ENCODE results near the gene RBM33.
A peak's percentile ranks its signal among the peaks of the same experiment; 100 is the strongest.

The RBM33 gene

GRCh38 chr7:155753446-155753965 is 109.0 kb downstream of the RBM33 start:
- DNase-seq: peak; percentile 71

DNA sequence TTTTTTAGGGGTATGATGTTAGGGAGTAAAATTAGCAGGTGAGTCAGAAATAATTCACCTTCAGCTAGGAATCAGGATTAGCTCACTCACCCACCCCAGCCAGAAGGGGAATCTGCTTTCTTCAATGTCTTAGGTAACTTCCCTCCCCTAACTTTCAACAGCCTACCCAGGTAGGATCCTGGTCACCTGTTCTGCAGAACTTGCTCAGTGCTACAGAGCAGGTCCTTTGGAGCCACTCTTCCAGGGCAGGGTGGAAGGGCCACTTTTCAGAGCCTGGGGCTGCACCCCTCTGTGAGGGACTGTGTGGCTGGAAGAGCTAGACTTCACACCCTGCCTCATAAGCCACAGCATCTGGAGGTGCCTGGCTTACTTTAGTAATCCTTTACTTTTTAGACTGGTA is 109.7 kb downstream of the RBM33 start:
- peak; percentile 9 for DNase-seq

GRCh38 chr7:155755026-155755425 is 110.6 kb downstream of the RBM33 start:
- no peak for DNase-seq

GRCh38 chr7:155756322-155756721 is 111.9 kb downstream of the RBM33 start:
- no peak for DNase-seq

GRCh38 chr7:155758348-155758747 is 113.9 kb downstream of the RBM33 start:
- DNase-seq: no peak

- no peak for DNase-seq
Measured at GRCh38 chr7:155759740-155760430, 115.4 kb downstream of the RBM33 start.

GRCh38 chr7:155761162-155761561 is 116.7 kb downstream of the RBM33 start:
- no peak for DNase-seq

DNA sequence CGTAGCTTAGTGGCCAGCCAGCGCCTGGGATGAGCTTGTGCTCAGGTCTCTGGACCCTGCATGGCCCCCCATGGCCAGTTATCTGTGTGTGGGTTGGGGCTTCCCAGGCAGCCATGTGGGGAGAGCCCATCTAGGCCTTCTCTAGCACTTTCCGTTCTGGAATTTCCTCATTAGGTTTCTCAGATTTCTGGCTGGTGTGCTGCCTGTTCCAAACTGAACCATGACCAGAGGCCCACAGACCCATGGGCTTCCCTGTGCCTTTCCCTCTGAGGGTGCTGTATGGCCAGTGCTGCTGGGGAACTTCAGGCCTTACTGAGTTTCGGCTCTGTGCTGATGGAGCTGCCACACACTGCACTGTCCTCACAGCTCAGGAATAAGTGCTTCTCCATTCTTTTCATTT is 117.6 kb downstream of the RBM33 start:
- no peak for DNase-seq

DNA sequence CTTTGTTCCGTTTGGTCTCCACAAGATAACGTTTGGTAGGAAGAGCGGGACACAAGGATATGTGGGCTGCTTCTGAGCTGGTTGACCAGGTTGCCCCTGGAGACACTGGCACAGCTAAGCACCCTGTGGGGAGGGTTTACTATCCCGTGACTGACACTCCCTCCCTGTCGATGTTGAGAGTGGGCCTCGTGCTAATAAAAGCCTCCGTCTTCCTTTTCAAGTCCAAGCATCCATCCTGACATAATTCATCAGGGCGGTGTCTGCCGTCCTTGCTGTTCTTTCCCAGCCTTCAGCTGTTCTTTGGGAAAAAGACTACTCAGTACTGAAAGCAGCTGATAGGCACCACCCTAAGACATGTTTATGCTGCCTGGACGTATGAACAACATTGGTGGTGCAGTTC is 118.2 kb downstream of the RBM33 start:
- no peak for DNase-seq

DNA sequence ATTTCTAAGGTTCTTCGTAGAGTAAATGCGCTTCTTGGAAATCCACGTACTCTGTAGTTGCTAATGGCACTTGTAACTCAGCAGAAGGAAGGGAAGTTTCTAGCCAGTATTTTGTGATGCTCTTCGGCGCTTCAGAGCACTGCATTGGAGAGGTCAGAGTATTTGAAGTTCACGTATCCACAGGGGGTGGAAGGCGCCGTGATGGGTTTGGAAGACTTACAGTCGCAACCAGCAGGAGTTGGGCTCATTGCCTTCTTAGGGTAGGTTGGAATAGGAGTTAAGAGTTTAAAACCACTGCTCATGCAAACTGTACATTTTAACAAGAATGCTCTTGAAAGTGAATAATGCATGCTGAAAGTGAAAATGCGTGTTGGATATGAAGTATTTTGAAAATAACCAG is 118.7 kb downstream of the RBM33 start:
- no peak for DNase-seq

GRCh38 chr7:155763691-155764437 is 119.4 kb downstream of the RBM33 start:
- DNase-seq: no peak

- no peak for DNase-seq
Measured at GRCh38 chr7:155764438-155764793, 120.0 kb downstream of the RBM33 start.

GRCh38 chr7:155765458-155765857 is 121.0 kb downstream of the RBM33 start:
- DNase-seq: no peak

- no peak for DNase-seq
Measured at GRCh38 chr7:155766386-155766785, 121.9 kb downstream of the RBM33 start.

DNA sequence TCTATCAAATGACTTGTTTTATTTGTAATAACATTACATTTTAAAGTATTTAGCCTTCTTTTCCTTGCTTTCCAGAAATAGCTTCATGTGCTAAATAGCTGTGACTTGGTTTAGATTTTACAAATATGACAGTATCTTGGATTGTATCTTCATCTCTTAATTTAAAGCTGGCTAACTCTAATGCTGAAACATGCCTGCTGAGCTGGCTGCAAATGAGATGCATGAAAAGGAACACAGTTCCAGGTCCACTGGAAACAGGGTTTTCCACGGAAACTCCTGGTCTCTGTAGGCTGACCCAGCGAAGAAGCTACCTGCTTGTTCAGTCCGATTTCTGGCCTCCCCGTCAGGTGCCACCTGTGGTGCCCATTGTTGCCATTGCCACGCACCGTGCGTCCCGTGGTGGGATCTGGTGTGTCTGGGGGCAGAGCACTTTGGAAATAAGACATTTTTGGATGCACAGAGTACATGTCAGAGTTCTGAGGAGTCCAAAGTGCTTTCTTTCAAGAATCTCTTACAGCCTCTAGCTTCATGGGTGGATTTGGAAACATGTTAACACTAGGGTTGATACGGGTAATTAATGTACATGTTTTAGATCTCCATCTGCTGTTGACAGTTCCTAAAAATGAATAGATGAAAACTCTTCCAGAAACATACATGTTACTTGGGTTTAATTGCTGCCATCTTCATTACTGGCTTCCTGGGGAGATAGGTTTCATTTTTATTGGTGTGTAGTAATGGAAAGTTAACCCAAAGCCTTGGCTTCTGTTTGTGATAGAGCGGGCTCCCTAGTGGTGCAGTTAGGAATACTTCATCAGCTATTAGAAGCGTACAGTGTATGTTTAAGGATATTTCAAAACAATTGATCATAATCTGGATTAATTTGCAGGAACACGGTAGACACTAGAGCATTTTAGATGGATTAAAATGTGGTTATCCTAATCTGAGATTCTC is 122.8 kb downstream of the RBM33 start:
- DNase-seq: no peak

GRCh38 chr7:155769701-155770100 is 125.2 kb downstream of the RBM33 start:
- no peak for DNase-seq

- DNase-seq: no peak
Measured at GRCh38 chr7:155770241-155770640, 125.8 kb downstream of the RBM33 start.

DNA sequence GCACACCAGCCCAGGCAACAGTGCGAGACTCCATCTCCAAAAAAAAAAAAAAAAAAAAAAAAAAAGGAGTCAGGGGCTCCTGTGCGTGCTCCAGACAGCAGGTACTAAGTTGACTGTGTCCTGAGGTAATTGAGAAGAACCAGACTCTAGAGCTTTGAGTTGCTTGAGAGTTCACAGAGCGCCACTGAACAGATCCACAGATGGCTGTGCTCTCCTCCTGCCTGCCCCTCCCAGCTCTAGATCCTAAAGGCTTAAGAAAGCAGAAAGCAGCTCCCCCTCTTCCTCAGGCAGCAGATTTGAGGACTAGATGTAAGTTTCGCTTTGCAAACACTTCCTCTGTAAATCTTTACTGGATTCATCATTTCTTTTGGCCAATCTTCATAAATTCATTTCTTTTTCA is 129.1 kb downstream of the RBM33 start:
- DNase-seq: no peak

GRCh38 chr7:155774947-155775346 is 130.5 kb downstream of the RBM33 start:
- DNase-seq: no peak

- DNase-seq: no peak
Measured at GRCh38 chr7:155775691-155776090, 131.2 kb downstream of the RBM33 start.

GRCh38 chr7:155776606-155777005 is 132.1 kb downstream of the RBM33 start:
- no peak for DNase-seq

DNA sequence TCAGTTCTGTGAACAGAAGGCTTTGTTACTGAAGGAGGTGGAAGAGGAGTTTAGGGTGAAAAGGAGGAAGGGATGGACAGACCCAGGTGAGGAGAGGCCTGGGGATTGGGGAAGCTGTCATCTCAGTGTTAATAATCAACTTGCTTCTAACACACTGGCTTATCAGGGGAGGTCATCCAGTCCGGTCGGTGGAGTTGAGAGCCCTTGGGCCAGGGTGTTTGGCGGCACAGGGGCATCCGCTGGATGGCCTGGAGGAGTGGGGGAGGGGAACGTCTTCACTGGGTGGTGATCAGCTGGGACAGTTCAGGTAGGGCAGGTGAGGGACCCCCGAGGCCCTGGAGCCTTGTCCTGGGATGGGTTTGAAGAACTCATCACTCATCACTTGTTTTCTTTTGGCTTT is 133.9 kb downstream of the RBM33 start:
- DNase-seq: no peak

GRCh38 chr7:155780884-155781283 is 136.4 kb downstream of the RBM33 start:
- DNase-seq: no peak
